GM21737 (cell line): ENCODE data around the gene SMTNL2.

Source experiments
- ATAC-seq: cut with Tn5 transposase; IDR thresholded peaks from one replicate; pipeline ENCODE4 v1.9.1; 2021; ENCODE audit warnings: mild to moderate bottlenecking, moderate library complexity; ENCODE audit not compliant: unreplicated experiment

SMTNL2 gene

DNA sequence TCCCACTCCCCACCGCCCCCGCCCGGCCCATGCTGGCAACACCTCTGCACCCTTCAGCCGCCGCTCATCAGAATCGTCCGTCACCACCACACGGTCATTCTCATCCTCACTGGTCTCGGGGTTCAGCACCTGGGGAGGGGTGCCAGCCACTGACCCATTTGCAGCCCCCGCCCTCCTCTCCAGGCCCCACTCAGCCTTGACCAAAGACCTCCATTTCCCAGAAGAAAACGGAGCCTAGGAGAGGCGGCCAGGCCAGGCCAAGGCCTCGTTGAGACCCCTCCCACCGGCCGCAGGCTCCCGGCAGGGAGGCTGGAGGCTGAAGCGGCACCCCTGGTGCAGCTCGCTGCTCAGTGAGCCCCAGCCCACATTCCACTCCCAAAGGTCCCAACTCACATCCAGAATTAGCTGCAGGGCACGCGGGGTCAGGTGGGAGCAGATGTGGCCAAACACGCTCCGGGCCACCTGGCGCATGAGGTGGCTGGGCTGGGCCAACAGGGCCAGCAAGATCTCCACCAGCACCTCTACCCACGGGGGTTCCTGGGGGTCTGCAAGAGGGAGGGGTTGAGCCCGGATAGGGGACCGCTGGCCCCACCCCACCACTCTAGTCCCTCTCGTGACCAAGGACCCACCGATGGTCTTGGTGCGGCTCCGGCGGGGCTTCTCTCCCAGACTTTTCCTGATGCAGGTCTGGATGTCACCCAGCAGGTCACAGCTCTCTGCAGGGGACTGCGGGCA is 38.9 kb upstream of the SMTNL2 start:
- ATAC-seq, result no peak

DNA sequence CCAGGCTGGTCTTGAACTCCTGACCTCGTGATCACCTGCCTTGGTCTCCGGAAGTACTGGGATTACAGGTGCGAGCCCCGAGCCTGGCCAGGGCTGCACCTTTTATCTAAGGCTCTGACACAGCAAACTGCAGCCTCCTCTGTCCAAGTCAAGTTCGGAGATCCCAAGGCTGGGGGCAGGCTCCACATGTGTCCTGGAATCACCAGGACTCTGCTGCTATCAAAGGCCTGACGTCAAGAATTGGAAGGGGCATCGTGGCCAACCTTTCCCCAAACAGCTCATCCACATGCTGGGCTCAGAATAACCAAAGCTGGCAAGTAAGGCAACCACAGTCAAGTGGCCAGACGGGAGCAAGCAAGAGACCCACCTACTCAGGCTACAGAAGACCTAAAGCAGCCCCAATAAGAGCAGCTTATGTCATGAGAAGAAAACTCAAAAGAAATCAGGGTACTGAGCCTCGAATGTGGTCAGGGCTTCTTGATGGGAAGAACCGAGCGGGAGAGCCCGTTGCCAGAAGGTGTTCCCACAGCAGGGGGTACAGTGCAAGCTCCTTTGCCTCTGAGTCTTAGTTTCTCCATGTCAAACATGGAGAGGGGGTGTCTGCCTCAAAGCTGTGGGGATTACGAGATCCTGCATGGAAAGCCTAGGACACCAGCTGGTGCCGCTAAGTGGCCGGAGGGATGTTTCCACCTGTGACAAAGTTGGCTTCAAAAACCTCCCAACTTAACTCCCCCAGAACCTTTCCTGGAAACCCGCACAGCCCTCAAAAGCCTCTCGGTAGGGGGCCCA is 37.0 kb upstream of the SMTNL2 start:
- ATAC-seq, result no peak

DNA sequence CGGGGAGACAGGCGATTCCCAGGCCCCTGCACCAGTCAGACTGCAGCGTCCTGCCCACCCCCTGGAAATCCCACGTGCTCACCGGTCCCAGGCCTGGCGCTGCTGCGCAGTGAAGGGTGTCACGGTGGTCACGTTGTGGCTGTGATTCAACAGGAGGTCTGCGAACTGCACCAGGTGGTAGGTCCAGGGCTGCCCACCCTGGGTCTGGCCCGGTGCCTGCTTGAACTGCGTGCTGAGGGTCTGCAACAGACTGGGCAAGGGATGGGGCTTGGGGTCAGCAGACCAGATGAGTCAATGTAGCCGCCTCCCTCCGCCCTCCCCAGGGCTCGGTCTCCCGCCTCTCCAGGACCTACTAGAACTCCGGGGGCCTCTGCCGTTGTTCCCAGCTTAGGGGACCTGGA is 36.3 kb upstream of the SMTNL2 start:
- ATAC-seq, result no peak

DNA sequence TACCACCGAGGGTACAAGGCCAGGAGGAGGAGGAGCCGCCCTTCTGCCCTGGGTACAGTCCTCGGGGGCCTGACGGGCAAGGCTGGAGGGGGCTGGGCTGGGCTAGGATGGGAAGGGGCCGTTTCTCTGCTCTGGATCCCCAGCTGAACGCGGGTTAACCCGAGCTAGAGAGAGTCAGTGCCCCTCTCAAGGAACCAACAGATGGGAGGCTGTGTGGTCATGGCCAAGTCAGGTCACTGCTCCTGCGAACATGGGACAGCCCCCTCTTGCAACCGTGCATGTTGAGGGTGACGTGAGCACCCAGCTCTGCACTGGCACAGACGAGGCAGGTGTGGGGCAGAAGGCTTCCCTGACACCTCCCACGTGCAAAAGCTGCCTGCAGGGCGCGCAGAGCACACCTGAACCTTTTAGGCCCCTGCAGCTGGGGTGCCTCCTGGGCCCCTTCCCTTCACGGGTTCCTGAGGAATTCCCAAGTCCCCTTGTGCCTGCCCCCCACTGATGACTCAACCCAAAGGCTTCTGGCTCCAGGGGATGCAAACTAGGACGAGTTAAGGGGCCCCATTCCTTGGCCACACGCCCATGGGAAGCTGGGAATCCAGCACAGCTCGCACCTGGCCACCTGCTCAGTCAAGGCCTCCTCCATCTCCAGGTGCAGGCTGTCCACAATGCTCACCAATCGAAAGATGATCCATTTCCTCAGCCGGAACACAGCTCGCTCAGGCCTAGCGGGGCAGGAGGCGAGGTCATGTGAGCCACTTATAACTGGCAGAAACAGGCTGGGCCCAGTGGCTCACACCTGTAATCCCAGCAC is 35.4 kb upstream of the SMTNL2 start:
- no peak for ATAC-seq

DNA sequence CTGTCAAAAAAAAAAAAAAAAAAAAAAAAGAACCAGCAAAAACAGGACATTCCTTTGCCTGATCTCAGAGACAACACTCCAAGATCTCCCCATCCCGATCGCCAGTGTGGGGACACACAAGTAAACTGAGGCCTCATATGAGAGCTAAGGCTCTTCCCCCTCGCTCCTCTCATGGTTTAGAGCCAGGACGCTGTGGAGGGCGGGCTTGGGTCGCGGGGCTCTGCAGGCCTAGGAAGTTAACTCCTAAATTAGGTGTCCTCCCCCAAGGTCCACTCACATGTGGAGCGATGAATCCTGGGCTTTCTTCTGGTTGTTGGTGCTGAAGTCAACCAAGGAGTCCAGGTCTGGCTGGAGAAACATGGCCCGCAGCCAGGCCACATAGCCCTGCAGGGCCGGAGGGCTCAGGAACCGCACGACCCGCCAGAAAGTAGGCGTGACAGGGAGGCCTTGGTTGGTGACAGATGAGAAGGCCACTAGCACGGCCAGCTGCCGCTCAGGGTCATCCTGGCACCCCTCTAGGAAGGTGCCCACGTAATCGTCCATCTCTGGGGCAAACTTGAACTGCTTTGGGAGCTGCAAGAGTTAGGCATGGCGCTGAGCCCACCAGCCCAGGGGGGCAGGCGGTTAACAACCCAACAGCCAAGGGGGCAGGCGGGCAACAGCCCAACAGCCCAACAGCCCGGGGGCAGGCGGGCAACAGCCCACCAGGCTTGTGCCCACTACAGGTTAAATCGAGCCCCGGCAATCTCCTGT is 34.4 kb upstream of the SMTNL2 start:
- no peak for ATAC-seq

DNA sequence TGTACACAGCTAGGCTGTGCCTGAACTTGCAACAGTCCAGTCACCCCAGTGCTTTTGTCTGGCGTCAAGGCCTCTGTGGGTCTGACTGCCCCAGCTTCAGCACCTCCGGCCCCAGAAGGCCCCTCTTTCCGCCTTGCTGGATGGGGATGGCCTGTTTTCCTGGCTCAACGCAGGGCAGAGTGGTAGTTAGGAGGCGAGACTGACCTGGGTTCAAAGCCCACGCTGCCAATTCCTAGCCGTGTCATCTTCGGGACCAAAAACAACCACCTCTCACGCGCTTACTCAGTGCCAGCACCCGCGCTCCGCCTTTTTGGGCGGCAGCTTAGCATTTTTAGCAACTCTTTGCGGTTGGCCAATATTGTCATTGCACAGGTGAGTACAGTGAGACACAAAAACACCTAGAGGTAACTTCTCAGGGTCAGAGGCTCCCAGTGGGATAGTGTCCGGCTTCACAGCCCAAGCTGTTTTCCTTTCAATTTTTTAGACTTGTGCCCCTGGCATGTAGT is 33.7 kb upstream of the SMTNL2 start:
- no peak for ATAC-seq

DNA sequence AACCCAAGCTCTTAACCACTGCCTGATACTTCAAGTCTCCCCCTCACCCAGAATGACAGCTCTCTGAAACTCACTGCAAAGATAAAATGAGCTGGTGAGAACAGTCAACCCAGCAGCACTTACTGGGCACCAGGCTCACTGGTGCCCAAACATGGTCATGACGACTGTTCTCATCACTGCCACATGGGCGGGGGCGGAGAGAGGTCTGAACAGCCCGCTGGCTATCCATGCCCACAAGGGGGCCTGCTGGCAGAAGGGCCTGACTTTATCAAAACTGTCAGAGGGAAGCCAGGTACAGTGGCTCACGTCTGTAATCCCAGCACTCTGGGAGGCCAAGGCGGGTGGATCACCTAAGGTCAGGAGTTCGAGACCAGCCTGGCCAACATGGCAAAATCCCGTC is 33.2 kb upstream of the SMTNL2 start:
- ATAC-seq, result no peak

DNA sequence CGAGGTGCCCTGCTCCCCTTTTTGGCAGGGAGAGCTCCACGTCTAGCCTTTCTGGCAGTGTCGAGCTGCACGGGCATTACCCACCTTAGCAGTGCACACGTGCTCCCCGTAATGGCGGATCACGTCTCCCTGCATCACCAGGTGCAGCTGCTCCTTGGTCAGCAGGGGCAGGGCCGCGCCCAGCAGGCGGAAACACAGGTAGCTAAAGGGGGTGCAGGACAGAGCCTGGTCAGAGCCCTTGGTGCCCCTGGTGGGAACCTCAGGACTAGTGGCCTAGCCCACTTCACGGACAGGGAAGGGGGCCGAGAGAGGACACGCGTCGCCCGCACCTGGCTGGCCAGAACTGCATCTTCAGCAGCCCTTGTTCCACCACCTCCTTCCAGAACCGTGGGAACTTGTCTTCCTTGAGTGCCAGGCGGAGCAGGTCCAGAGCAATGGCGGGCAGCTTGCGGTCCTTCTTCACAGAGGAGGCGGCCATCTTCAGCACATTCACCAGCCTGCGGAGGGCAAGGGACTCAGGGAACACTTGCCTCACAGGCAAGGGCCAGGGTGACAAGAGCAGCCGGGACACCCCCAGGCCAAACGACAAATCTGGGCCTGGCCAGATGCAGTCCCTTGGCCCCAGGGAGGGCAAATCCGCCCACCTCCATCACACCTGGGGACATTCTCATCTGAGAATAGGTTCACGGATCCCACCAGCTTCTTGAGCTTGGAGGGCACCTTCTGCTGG is 32.4 kb upstream of the SMTNL2 start:
- ATAC-seq, result no peak

DNA sequence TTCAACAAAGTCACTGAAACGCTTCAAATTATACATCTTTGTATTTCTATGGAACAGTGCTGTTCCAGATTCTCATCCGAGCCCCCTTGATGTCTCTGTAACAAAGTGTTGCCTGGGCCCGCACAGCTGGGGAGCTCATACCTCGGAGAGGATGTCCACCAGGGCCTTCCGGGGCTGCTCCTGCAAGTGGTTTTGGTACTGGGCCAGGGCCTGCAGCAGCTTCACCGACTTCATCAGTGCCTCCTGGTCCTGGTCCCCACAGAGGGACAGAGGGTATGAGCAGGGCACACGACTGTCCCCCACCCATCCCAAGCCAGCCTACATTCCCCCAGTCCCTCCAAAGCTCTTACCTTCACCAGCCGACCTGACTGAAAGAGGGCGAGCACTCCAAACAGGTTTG is 30.7 kb upstream of the SMTNL2 start:
- no peak for ATAC-seq

DNA sequence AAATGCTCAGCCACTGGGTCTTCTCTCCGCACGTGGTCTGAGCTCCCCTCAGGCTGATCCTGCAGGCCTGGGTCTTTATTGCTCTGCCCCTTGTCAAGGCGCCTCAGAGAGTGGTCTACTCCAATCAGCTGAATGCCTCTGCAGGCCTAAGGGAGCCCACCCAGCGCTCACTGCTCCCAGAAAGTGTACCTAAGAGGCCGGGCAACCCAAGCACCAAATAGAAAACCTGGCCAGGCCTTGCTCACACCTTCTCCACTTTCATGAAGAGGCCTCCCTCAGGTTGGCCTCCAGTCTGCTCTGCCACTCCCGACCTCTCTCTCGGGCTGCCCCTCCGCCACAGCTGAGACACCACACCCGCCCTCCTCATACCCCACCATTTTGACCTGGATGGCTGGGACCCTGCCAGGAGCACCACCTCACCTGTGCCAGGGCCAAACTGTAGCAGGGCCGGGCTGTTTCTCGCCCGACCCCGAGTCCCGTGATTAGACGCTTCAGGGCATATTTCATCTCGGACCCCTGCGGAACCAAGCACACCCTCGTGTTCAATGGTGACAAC is 29.8 kb upstream of the SMTNL2 start:
- peak; percentile 5 for ATAC-seq

DNA sequence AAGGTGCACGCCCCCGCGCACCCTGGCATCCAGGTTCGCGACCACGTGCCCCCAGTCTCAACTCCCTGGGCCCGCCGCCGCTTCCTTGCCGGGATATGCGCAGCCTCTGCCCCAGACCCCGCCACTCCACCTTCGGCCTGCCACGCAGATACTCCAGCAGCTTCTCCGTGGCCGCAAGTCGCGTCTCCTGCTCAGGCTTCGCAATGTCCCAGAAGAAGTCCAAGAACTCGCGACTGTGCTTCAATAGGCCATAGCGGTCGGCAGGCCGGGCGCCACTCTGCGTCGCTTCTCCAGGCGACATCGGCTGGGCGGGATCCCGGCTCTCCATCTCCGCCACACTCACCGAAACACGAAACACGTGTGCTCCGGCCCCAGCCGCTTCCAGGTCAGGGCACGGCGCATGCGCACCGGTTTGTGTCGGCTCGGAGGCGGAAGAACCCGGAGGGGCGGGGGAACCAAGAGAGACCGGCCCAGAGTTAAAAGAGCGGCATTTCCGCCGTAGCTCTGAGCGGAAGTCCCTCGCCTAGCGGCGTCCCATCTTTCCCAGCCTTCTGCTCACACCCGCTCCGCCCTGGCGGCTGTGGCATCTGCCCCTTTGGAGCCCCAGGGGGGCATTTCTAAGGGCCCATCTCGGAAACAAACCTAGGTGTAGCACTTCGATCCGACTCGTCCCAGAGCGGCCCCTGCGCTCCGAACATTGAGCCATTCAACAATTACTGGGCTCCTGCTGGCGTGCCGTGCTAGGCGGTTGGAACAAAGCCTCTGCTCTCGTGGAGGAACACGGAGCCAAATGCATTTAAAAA is 29.1 kb upstream of the SMTNL2 start, which contains the start of gene MYBBP1A:
Gene MYBBP1A, minus strand, starts transcription at position 388 of the 803 bp plus-strand sequence. Its CDS starts 60 bp downstream, at position 328.
- ATAC-seq, result peak; percentile 69

DNA sequence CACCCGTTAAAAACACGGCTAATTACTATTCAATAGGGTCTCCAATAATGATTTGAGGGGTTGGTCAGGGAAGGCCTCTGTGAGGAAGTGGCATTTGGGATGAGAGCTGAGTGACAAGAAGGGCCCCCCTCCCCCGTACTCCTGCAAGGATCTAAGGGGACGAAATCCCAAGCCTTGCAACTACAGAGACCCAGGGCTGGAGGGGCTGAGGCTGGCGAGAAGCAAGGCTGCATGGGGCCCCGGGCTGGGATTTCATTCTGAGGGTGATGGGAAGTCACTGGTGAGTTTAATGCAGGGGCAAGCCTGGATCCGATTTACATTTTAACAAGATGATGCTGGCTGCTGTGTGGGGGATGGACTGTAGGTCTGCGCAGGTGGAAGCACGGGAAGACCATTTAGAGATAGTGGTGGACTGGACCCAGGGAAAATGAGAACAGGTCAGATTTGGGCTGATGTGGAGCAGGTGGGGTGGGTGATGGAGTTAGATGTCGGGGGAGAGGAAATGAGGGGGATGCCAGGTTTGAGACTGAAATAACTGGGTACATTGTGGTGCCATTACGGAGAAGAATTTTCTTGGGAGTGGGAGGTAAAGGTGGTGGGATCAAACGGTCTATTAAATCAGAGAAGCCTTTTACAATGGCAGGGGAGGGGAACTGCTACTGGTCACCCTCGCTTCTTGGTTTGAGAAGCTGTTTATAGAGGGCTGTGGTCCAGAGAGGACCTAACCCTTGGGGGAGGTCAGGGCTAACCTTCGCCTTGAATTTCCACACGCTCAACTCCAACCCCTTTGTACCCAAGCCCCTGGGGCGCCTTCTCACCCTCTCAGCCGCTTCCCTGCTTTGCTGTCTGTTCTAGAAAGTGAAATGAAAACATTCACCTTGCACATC is 28.2 kb upstream of the SMTNL2 start:
- no peak for ATAC-seq

DNA sequence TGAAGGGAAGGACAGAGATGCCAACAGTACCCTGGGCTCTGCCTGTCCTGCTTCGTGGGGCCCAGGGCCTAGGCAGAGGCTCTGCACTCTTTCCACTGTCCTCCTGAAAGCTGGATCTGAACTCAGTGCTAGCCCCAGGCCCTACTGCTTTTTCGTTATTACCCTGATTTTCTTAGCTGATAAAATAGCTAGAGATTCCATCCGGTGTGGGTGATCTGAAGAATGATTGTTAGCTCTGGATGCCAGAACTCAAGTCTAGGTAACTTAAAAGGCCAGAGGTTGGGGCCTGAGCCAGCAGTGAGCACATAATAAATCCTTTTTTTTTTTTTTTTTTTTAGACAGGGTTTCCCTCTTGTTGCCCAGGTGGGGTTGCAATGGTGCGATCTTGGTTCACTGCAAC is 27.3 kb upstream of the SMTNL2 start:
- ATAC-seq, result no peak

DNA sequence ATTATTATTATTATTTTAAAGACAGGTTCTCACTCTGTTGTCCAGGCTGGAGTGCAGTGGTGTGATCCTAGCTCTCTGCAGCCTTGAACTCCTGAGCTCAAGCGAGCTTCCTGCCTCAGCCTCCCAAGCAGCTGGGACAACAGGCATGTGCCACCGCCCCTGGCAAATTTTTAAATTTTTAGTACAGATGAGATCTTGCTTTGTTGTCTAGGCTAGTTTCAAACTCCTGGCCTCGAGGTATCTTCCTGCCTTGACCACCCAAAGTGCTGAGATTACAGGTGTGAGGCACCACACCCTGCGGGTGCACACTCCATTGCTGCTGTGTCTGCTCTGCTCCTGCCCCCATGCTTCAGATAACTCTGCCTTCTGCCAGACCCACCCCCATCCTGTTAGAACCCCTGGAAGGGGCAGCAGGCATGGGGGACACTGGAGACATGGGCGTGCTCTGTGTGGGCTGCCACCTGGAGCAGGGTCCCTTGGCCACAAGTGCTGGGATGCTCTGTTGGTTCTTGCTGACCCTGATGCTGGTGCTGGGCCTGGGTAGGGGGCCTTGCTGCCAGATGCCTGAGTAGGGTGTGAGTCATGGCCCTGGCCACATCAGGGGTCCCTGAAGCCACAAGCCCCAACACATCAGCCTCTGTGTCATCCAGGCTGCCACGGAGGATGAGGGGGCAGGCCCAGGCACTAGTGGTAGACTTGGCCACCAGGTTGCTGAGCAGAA is 26.5 kb upstream of the SMTNL2 start:
- no peak for ATAC-seq

DNA sequence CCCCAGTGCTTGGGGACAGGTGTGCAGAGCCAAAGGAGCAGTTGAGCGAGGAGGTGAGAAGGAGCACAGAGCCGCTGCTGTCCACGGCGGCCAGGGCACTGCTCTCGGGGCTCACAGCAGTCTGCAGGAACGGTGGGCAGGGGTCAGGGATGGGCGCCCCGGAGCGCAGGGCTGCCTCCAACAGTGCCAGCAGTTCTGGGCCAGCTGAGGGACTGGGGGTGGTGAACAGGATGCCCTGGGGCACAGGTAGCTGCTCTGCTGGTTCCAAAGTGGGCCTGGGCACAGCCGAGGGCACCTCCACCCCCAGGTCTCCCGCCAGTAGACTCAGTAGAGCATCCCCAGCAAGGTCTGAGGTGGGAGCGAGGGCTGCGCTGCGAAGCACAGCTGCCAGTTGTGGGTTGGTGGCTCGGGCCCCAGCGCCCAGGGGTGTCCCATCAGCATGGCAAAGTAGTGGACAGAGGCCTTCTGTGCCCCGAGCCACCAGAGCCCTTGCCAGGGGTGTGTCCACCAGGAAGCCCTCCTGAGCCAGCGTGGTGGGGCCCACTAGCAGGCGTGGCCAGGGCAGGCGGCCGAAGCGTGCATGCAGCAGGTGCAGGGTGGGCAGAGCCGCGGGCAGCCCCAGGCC is 25.9 kb upstream of the SMTNL2 start:
- ATAC-seq, result no peak

DNA sequence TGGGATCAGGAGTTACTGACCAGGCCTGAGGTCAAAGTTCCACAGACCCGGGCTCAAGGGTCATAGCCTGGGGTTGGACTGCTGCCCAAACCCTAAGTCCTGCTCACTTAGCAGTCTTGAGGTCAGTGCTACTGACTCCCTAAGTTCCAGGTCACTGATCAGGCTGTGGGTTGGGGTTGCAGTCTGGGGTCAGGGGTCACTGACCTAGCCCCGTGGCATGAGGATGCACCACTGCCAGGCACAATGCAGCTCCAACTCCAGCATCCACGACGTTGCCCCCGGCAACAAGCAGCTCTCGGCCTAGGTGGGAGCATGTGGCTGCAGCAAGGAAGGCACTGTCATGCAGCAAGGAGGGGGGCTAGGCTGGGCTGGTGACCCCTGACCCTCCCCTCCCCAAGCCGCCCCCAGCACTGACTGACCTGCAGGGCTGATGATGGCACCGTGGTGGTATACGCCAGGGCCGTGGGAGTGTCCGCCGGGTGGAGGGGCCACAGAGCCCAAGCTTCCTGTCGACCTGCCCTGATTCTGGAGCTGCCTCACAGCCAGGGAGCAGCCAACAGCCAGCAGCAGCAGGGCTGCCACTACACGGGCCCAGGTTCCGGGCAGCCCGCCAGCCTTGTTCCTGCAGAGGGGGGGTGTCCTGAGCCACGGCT is 25.1 kb upstream of the SMTNL2 start:
- ATAC-seq, result no peak
